K562 (cell line): ENCODE results near the gene CARMIL1. TPM values are rescaled to one million over a fixed set of nuclear protein-coding genes. Genes with fewer than 3 reads are reported as not detected.

Experiments
- REST ChIP-seq, 2 experiments: fragments of 450-650 bp; formaldehyde crosslinking in 1 of 2; IDR thresholded peaks; 2 replicates each; pipeline versions ENCODE4 v1.4.0 to v1.6.1; 2014 to 2020; ENCODE audit warnings: mild to moderate bottlenecking in 2 of 2, borderline replicate concordance in 1 of 2, low read depth in 1 of 2
- polyA plus RNA-seq, 8 experiments: library from polyadenylated mRNA; depleted of rRNA in 4 of 8; stranded (reverse) in 5 of 8; unstranded in 3 of 8; fragments of >200 nt; fragmentation: Nextera tagmentation in 2 of 8; fragmentation: Illumina TruSeq in 1 of 8; extraction: Ambion mirVana in 2 of 8; extraction: Trizol in 1 of 8; gene quantifications; 2 replicates each; pipeline versions ENCODE4 v1.2.1 to v1.2.3, GENCODE V29; 2011 to 2014; ENCODE audit warnings: inconsistent platforms in 1 of 8, missing spikeins in 1 of 8
- total RNA-seq, 7 experiments: library from RNA; depleted of rRNA in 6 of 7; stranded (reverse); fragments of >200 nt in 6 of 7; fragmentation: Illumina TruSeq in 2 of 7; extraction: Trizol in 2 of 7; gene quantifications; 2 replicates each; pipeline versions ENCODE4 v1.2.1 to v1.2.3, GENCODE V29; 2011 to 2021; ENCODE audit warnings: low replicate concordance in 1 of 7

The CARMIL1 gene
- total and polyA plus RNA-seq, 9 of the 15 experiments (the other 6 are each of a cell fraction or from before 2014, with no cell fraction given): 0.04 to 0.32 (median 0.10) TPM; not detected in 1

GRCh38 chr6:25369036-25369432 lies 89.9 kb downstream of the CARMIL1 start (continued):
- TF ChIP-seq REST (IDR thresholded peaks at IDR 0.05; ENCODE audit: borderline replicate concordance) (no peak), REST (CRISPR knock-in tag; IDR thresholded peaks at IDR 0.05; ENCODE audit: low read depth) (no peak)
